ENCODE data around the gene ALOX5AP.

DNA sequence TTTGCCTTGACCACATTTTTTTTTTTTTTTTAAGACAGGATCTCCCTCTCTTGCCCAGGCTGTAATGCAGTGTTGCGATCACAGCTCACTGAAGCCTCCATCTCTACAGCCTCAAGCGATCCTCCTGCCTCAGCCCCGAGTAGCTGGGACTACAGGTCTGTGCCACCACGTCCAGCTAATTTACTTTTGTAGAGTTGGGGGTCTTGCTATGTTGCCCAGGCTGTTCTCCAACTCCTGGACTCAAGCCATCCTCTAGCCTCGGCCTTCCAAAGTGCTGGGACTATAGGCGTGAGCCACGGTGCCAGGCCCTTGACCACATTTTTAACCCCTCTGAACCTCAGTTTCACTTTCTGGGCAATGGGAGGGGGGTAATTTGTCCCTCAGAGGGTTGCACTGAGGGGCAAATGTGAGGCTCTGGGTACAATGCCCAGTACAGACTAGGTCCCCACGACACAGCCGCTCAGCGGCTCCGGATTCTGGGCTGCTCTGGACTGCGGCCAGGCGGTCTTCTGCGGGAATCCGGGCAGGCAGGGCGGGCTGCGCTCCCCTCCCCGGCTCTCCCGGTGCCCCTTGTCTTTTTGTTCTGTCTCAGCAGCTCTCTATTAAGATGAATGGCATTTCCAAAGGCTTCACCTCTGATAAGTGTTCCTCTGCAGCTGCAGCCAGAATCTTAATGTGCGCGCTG, 3.8 kb upstream of the ALOX5AP start:
- no peak for TF ChIP-seq POLR2A (IDR thresholded peaks at IDR 0.05)
- TF ChIP-seq, protein P1, sequence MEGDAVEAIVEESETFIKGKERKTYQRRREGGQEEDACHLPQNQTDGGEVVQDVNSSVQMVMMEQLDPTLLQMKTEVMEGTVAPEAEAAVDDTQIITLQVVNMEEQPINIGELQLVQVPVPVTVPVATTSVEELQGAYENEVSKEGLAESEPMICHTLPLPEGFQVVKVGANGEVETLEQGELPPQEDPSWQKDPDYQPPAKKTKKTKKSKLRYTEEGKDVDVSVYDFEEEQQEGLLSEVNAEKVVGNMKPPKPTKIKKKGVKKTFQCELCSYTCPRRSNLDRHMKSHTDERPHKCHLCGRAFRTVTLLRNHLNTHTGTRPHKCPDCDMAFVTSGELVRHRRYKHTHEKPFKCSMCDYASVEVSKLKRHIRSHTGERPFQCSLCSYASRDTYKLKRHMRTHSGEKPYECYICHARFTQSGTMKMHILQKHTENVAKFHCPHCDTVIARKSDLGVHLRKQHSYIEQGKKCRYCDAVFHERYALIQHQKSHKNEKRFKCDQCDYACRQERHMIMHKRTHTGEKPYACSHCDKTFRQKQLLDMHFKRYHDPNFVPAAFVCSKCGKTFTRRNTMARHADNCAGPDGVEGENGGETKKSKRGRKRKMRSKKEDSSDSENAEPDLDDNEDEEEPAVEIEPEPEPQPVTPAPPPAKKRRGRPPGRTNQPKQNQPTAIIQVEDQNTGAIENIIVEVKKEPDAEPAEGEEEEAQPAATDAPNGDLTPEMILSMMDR (IDR thresholded peaks at IDR 0.05), result no peak

Measured in upper lobe of left lung (tissue), 4 donors.